T-helper 2 cell (primary cell): ENCODE data around the gene POTEF.
"Not testable (repeated sequence)": the region's sequence is repeated elsewhere in the genome, so short reads cannot be mapped to it uniquely, and the experiment has no call there.

Experiments used
- DNase-seq, 5 experiments: peaks; one replicate each; pipeline versions ENCODE4 v3.0.0 to v3.0.0-alpha.2; 2012 to 2022
- total RNA-seq, 2 donors: gene quantifications; one replicate each; lab custom pipeline; 2026; lab: John Stamatoyannopoulos, UW

POTEF gene
- 0 reads per million in 2 donors for total RNA-seq

DNA sequence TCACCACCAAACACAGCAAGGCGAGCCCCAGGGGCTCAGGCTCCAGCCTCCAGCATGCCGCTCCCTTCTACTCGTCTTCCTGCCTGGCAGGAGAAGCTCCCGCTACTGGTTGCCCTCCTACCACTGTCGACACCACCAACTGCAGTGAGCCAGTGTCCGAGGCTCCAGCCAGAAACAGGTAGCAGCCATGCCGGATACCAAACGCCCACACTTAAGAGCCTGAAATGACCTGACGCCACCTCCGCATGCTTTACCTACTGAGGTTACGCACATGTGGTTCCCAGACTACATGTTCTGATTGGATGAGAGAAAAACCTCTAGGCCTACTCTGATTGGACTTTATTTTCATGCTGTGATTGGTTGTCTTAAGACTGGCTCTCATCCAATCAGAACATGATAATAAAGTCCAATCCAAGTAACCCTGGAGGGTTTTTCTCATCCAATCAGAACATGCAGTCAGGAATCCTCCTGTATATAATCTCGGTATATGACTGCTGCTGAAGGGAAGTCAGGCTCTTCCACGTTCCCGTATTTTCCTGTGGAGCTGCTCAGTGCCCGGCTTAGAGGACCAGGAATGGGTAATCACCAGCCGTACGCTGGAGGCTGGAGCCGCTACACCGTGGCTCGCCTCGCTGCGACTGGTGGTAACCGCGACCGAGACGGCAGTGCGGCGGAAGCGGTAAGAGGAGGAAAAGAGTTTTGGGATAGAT is at the start of gene POTEF:
TSS of gene POTEF (minus strand) at position 103 of the 710 bp plus-strand sequence. CDS start 8,707 bp downstream, outside the sequence.
- DNase-seq, result not testable (repeated sequence)

DNA sequence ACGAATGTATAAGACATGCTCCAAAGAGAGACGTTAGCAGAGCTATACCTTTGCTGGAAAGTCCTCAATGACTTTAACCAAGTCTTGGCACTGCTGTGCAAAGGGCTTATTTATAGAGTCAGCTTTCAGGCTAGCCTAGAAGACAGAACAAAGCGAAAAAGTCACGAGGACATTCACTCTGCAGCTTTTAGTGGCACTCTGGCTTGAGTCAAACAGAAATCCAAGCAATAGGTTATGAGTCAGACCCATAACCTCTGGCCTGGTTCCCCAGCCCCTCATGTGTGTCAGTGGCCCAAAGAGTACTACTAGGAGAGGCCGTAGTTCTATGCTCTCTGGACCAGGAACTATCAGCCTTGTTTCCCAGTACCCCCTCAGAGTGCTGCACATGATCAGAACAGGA is 45.8 kb upstream of the POTEF start:
- peak in 1 of 5 experiments; percentile 24 for DNase-seq

DNA sequence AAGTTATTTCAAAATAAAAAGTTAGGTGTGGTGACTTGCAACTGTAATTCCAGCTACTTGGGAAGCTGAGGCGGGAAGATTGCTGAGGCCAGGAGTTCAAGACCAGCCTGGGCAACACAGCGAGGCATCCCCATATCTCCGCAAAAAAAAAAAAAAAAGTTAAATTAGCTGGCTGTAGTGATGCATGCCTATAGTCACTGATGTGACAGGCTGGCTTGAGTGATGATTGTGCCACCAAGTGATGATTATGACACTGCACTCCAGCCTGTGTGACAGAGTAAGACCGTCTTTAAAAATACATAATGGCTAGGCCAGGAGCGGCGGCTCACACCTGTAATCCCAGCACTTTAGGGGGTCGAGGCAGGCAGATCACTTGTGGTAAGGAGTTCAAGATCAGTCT is 40.9 kb upstream of the POTEF start:
- DNase-seq, result no peak

DNA sequence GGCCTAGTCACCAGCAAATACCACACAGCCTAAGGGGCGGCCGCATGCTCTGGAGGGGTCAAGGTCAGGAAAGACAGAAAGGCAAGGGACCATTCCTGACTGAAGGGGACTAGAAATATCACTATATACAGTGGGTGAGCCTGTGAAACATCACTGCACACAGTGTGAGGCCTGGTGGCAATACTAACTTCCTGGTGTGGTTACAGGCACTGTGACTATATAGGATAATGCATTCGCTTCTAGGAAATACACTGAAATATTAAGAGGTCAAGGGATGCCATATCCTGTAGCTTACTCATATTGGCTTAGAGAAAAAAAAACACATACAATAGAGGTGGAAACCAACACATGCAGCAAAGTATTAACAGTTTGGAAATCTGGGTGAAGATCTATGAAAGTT is 40.1 kb upstream of the POTEF start:
- not testable (repeated sequence) for DNase-seq

DNA sequence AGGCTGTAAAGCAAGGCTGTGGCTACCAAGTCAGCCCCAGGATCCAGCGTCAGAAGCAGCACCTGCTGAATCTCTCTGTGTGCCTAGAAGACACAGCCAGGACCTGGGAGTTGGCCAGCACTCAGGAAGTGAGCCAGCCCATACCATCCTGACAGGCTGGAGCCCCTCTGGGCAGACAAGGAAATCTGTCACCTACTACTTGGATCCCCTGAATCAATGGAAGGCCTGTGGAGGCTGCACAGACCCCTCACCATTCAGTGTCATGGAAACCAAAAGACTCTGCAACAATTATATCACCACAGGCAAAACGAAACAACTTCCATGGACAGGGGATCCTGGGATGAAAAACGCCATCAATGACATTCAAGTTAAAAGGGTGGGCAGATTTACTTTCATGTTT is 37.6 kb upstream of the POTEF start:
- DNase-seq, result not testable (repeated sequence)

DNA sequence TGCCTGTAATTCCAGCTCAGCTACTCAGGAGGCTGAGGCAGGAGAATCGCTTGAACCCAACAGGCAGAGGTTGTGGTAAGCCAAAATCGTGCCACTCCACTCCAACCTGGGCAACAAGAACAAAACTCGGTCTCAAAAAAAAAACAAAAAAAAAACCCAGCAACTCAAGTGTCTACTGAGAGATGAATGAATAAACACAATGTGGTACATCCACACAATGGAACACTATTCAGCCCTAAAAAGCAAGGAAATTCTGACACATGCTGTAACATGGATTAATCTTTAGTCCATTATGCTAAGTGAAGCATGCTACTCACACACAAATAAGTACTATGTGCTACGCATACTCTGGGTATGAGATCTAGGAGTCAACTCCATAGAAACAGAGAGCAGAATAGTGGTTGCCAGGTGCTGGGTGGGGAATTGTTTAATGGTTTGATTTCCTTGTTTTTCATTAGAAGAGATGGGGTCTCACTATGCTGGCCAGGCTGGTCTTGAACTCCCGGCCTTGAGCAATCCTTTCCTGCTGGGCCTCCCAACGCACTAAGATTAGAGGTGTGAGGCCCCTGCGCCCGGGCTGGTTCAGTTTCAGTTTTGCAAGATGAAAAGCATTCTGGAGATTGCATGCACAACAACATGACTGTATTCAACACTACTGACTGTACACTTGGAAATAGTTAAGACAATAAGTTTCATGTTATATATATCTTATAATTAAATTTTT is 36.4 kb upstream of the POTEF start:
- no peak for DNase-seq

DNA sequence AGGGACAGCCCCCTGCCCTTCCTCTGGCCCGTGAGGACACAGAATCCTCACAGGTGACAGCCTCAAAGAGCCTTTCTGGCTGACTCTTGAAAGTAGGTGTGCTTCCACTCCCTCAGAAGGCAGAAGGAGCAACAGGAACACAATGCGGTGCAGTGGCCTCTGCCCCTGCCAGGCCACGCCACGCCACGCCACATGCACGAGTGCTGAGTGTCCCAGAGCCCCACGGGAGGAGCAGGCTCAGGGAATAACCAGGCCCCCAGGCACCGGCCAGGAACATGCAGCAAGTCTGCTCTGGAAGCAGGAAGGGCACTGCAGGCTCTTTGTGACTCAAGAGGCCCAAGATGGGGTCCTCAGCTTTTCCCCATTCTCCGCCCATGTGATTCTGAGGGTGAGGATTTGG is 33.9 kb upstream of the POTEF start:
- DNase-seq, result no peak

DNA sequence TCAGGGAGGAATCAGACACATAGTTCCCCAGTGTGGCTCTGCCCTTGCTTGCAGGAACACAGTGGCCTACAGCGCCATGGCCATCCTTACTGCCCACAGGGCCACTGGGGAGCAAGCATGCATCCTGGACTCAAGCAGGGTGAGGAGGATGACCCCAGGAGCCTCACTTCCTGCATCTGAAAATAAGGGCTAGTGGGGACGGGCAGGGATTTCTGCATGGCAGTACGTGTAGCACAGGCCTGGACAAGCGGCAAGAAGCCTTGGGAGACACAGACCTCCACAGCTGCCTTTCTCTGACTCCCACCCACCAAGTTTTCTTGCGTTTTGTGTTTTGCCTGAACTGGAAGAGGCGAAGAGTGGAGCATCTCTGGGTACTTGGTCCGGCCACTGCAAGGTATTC is 33.5 kb upstream of the POTEF start:
- DNase-seq, result not testable (repeated sequence)

DNA sequence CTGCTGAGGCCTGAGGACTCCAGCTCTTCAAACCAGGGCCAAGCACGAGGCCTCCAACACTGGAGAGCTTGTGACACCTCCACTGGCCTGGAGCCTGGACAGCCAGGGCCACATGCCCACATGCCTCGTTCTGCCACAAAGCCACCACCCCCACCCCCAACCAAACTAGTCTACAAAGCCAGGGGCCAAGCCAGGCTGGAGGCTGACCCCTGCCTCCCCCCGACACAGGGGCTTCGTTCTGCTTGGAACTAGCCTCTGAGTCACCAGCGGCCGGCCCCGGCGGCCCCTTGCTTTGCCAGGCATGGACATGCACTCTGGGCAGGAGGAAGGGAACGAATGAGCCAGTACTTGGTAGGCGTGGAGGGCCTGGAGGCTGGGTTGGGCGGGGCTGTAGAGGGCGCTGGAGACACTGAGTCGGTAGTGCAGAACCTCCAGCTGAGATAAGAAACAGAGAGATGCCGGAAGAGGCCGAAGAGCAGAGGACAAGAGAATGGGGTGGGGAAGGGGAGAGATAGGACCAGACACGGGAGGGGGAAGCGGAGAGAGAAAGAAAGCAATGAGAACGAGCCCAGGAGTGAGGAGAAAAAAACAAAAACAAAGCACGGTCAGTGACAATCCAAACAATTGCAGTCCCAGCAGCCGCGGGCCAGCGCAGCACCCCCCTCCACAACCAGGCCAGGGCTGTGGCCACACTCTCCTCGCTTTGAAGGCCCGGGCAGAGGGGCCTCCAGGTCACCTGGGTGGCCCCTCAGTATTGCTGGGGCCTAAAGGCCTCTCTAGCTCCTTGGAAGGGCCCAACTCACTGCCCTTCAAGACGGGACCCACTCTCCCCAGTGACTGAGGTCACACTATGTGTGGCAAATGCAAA is 32.0 kb upstream of the POTEF start:
- not testable (repeated sequence) for DNase-seq

DNA sequence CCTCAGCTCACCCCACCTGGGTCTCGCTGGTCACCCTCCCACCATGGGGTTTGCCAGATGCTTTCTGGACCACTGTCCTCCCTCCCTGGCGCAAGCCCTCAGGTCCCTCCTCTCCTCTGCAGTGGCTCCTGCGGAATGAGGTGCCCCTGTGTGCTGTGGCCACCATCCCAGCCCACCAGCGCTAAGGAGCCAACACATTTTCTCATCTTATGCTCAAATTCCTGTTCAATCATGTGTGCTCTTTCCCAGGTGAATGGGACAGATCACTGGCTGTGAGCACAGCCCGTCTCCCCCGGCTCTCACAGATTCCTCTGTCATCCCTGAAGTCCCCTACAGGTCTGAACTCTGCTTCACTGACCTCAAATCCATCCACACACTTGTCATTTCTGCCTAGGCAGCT is 31.1 kb upstream of the POTEF start:
- no peak for DNase-seq

DNA sequence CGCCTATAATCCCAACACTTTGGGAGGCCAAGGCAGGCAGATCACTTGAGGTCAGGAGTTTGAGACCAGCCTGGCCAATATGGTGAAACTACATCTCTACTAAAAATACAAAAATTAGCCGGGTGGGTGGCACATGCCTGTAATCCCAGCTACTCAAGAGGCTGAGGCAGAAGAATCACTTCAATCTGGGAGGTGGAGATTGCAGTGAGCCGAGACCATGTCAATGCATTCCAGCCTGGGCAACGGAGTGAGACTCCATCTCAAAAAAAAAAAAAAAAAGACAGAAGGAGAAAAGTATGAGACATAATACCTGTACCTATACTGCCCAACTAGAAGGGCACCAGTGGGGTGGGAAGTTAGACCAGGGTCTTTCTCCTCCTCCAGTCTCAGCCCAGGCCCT is 30.4 kb upstream of the POTEF start:
- not testable (repeated sequence) for DNase-seq

DNA sequence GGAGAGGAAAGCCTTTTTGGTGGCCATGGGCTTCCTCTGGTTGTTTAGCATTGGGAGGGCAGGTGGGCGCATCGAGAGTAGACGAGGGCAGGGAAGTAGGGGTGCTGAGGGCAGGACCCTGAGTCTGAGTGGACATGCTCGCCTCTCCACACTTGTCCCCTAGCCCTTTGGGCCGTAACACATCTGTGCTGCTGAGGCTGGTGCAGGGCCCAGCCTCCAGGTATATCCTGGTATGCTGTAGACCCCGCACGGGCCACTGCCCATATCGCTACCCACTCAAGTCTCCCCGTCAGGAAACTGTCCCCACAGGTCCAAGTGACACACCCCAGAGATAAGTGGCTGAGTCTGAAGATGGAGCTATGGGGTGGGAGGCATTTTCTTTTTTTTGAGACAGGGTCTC is 29.6 kb upstream of the POTEF start:
- DNase-seq, result no peak

DNA sequence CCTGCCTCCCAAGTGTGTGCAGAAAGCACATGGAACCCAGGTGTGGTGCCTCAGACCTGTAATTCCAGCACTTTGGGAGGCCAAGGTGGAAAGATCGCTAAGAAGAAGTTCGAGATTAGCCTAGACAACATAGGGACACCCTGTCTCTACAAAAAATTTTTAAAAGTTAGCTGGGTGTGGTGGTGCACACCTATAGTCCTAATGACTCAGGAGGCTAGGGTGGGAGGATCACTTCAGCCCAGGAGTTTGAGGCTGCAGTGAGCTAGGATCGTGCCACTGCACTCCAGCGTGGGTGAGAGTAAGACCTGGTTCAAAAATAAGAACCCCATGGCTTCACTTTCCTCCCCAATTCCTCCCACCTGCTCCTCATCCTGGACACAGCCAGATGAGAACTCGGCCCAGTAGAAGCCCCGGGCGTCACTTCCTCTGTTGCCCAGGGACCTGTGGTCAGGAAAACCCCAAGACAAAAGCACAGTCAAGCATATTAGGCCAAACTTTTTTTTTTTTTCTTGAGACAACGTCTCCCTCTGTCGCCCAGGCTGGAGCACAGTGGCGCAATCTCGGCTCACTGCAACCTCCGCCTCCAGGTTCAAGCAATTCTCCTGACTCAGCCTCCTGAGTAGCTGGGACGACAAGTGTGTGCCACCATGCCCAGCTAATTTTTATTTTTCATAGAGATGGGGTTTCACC is 28.9 kb upstream of the POTEF start:
- DNase-seq, result not testable (repeated sequence)

DNA sequence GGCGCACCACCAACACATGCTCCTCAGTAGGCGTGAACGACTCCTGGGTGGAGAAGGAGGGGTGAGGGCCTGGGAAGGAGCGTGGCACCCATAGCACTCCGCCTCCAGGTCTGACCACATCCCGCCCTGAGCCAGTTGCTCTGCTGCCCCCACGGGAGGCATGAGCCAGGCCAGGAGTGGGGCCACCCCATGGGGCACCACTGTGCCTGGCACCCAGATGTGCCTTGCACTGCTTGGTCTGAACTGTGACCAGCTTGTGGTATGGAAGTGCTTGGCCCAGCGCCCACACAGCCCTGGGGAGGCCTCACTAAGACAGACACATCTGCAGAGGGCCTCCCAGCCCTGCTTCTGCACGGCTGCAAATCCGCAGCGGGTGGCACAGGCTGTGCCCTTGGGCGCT is 28.3 kb upstream of the POTEF start:
- not testable (repeated sequence) for DNase-seq

DNA sequence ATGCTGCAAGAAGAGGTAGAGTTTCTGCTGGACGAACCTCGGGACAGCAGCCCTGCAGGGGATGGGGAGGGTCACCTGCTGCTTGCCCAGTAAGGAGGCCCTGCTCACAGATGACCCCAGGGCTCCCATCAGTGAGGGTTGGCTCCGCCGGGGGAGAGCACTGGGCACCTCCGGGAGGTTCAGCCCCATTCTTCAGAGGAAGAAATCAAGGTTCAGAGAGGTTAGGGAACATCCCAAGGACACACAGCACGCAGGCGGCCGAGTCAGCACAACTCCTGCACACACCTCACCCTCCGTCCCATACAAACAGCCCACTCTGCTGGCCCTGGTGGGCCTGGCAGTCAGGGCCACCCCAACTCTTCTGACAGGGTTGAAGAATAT is 27.6 kb upstream of the POTEF start:
- no peak for DNase-seq

DNA sequence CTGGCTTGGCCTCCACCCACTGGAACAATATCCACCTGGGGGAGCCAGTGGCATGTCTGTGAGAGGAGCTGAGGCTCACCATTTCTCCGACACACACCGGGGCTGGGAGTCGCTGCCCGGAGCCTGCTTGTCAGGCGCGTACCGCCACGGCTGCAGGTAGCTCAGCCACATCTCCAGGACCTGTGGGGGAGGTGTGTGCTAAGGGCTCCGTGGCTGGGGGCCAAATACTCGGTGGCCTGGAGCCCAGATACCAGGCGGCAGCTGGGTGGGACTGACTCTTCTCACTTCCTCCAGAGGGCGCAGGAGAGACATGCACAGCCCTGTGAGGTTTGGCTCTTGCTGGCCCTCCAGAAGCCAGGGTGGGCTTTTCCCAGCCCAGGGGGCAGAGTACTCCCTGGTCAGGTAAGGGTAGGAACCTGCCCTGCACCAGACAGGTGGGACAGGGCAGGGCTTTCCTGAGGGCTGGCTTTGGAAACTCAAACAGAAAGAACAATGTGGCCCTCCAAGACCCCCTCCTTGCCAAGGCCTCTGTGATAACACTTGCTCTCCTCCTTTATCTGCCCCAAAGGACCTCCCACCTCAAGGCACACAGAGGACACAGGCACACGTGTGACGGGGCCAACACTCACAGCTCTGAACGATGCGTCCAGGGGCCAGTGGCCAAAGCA is 27.1 kb upstream of the POTEF start:
- peak in 1 of 5 experiments; percentile 38 for DNase-seq

DNA sequence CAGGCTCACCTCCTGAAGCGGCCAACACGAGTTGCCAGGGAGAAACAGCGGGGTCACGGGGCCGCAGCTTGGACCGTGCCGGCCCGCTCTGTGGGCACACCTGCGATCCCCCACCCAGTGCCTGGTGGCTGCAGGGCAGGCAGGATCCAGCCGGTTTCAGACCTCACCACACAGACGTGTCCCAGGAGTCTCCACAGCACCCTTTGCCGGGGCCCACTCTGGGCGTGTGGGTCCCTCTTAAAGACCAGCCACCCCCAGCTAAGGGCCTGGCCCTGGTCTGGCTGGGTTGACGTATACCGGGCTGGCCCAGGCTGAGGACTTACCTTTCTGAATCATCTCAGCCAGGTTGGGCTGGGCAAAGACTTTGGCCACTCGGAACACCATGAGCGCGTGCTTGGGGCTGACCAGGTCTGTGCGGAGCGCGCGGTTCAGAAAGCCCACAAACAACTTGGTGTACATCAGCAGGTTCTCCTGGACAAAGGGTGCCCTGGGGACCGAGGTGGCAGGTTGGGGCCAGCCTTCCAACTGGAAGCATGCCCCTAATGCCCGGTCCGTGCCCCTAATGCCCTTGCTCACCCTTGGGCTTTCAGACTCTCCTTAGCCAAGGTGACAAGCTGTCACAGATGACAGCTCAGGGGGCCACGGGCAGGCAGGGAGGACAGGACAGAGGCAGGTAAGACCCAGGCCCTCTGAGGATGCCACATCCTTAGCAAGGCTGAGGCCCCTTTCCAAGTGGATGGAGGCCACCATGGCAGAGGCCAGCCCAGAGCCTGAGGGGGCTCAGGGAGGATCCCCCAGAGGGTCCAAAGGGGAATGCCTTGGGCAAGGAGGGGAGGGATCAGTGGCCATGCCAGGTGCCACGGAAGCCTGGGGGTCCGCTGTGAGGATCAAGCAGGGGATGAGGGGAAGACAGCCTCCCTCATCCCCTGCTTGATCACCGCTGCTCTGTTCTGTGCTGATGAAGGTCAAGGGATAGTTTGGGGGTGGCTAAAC is 26.0 kb upstream of the POTEF start:
- no peak for DNase-seq

DNA sequence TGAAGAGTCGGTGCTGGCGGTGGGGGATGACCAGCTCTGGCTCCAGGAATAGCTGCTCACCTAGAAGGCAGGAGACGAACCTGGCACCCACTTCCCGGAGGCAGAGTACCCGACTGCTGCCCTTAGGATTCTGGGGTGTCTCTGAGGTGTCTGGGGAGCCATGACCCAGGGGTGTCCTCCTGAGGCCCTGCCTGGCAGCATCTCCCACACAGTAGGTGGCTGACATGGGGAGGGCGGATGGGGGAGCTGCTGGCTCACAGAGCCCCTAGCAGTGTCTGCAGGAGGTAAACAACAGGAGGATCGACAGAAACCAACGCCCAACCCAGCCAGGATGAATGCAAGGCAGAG is 25.4 kb upstream of the POTEF start:
- DNase-seq, result not testable (repeated sequence)

DNA sequence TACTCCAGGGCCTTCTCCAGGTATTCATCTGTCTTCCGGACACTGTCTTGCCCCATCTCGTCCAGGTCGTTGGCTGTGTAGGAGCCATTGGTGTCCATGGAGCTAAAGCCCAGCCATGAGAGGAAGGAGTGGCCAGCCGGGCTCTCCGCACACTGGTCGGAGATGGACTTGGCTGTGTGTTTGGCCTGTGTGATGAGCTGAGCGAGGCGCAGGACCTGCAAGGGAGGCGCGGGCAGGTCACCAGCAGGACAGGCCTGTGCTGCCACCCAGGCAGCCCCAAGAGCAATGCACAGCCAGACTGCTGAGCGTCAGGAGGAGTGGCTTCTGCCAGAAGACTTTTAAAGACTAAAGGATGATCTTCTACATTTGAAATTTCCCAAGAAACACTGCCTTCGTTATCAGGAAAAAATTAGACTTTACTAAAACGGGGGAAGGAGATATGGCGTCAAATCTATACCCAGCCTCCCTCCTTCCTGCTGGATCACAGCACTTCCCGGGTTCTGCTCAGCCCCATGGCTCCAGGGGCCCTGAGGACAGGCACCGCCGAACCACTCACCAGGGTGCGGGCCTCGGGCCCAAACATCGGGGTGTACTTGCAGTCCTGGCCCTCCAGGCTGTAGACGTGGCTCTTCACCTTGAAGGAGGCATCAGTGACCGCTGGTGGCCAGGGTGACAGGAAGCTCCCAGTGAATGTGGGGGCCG is 24.9 kb upstream of the POTEF start:
- DNase-seq, result not testable (repeated sequence)
